T-helper 2 cell (primary cell): ENCODE measurements around the gene HSPA1B.
A peak's percentile ranks its signal among the peaks of the same experiment; 100 is the strongest.
"Not testable (repeated sequence)": the region's sequence is repeated elsewhere in the genome, so short reads cannot be mapped to it uniquely, and the experiment has no call there.

Experiments used
- DNase-seq, 5 experiments: peaks; one replicate each; pipeline versions ENCODE4 v3.0.0 to v3.0.0-alpha.2; 2012 to 2022

The HSPA1B gene

GRCh38 chr6:31829633-31830283 is 2.2 kb downstream of the HSPA1B start:
- peak in 1 of 5 experiments; percentile 71 for DNase-seq

DNA sequence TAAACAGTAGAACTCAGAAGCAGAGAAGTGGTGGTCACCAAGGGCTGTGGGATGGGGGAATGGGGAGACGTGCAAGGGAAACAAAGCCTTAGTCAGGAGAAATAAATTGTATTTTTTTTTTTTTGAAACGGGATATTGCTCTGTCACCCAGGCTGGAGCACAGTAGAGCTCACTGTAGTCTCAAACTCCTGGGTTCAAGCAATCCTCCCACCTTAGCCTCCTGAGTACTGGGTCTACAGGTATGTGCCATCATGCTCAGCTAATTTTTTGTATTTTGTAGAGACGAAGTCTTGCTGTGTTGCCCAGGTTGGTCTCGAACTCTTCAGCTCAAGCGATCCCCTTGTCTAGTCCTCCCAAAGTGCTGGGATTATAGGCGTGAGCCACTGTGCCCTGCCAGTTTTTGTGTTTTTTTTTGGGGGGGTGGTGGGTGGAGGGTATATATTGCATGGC is 3.4 kb downstream of the HSPA1B start:
- DNase-seq = no peak

- DNase-seq = no peak
Observed at GRCh38 chr6:31831350-31832215, 4.0 kb downstream of the HSPA1B start.

DNA sequence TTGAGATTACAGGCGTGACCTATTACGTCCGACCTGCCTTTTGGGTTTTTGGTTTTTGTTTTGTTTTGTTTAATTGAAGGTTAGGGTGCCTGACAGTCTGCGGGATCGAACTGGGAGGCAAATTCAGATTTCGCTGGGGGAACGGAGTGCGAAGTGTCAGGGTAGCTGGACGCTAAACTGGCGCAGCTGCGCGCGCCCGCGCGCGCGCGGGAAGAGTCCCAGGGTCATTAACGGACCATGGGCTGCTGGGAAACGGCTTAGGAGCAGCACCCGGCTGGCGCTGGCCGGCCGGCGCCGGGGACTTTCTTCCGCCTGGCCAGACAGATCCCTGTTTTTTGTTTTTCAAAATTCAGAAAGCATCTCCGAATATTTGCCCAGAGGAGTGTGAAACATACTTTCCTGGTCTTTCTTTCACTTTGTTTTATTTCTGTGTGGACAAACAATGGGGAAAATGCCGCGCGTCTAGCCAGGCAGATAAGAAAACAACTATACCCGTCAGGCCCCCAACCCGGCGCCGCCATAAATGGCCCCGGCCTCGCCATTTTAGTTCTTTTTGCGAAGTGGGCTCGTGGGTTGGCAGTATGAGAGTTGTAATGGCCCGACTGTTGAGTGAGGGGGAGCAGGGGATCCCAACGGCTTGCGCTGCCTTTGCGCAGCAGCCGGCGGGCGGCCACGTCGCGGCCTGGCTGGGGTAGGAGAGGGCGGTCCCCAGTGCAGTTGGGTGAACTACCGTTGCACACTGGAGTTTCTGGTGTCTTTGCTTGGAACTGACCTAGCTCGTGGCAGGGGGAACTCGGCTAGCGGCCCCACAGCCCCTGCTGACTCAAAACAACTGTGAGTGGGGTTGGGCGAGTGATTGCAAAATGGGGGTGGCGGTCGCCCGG is 7.1 kb downstream of the HSPA1B start:
- DNase-seq = peak; percentile 51 to 82 (median 69)

DNA sequence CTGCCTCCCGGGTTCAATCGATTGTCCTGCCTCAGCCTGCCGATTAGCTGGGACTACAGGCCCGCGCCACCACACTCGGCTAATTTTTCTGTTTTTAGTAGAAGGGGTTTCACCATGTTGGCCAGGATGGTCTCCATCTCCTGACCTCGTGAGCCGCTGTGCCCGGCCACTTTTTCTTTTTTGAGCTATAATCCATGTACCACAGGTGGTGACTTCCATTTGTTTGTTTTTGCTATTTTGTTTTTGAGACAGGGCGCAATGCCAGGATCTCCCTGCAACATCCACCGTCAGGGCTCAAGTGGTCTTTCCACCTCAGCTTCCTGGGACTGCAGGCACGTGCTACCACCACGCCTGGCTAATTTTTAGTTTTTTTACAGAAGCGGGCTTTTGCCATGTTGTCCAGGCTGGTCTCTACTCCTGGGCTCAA is 8.5 kb downstream of the HSPA1B start:
- no peak for DNase-seq

- DNase-seq = peak in 1 of 5 experiments; percentile 47
Observed at GRCh38 chr6:31836474-31837368, 9.2 kb downstream of the HSPA1B start.

GRCh38 chr6:31837369-31838113 is 10.0 kb downstream of the HSPA1B start:
- DNase-seq = no peak

- DNase-seq = not testable (repeated sequence)
Observed at GRCh38 chr6:31838114-31838553, 10.6 kb downstream of the HSPA1B start.

- DNase-seq = no peak
Observed at GRCh38 chr6:31838968-31839367, 11.4 kb downstream of the HSPA1B start.

GRCh38 chr6:31839779-31840126 is 12.2 kb downstream of the HSPA1B start:
- DNase-seq = not testable (repeated sequence)

DNA sequence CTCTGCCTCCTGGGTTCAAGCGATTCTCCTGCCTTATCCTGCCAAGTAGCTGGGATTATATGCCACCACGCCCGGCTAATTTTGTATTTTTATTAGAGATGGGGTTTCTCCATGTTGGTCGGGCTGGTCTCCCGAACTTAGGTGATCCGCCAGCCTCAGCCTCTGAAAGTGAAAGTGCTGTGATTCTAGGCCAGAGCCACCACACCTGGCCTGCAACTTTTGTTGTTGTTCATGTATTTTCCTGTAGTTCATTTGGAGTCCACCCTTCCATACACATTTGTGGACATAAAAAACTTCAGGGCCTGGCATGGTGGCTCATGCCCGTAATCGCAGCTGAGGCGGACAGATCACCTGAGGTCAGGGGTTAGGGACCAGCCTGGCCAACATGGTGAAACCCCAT is 14.5 kb downstream of the HSPA1B start:
- DNase-seq = no peak

- DNase-seq = no peak
Observed at GRCh38 chr6:31844507-31844906, 17.0 kb downstream of the HSPA1B start.

- no peak for DNase-seq
Observed at GRCh38 chr6:31847276-31847978, 19.9 kb downstream of the HSPA1B start.

DNA sequence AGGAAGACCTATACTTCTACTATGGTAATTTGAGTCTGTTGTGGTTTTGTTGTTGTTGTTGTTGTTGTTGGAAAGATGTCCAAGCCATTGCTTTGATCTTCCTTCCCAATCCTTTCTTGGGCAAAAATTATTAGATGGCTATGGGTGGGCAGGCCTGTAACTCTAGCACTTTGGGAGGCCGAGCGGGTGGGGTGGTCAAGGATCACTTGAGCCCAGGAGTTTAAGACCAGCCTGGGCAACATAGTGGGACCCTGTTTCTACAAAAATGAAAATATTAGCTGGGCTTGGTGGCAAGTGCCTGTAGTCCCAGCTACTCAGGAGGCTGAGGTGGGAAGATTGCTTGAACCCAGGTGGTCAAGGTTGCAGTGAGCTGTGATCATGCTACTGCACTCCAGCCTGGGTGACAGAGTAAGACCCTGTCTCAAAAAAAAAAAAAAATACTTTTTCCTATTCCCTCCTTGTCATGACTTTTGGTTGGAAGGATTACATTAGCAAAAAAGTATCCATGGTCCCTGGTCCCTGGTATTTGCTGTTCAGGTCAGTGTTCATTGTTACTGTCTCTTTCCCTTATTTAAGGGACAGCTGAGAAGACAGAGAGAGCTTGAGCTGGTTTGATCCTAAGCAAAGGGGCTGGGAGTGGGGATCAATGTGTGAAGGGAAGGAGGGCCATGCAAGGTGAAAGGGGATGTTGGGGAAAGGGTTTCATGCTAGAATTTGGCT is 23.4 kb downstream of the HSPA1B start:
- DNase-seq = no peak

- DNase-seq = no peak
Observed at GRCh38 chr6:31851485-31851832, 23.9 kb downstream of the HSPA1B start.

DNA sequence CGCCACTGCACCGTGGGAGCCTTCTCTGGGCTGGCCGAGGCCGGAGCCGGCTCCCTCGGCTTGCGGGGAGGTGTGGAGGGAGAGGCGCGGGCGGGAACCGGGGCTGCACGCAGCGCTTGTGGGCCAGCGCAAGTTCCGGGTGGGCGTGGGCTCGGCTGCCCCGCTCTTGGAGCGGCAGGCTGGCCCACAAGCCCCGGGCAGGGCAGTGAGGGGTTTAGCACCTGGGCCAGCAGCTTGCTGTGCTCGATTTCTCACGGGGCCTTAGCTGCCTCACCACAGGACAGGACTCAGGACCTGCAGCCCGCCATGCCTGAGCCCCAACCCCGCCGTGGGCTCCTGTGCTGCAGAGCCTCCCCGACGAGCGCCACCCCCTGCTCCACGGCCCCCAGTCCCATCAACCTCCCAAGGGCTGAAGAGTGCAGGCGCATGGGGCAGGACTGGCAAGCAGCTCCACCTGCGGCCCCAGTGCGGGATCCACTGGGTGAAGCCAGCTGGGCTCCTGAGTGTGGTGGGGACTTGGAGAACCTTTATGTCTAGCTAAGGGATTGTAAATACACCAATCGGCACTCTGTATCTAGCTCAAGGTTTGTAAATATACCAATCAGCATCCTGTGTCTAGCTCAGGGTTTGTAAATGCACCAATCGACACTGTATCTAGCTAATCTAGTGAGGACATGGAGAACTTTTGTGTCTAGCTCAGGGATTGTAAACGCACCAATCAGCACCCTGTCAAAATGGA is 24.6 kb downstream of the HSPA1B start:
- DNase-seq = not testable (repeated sequence)

DNA sequence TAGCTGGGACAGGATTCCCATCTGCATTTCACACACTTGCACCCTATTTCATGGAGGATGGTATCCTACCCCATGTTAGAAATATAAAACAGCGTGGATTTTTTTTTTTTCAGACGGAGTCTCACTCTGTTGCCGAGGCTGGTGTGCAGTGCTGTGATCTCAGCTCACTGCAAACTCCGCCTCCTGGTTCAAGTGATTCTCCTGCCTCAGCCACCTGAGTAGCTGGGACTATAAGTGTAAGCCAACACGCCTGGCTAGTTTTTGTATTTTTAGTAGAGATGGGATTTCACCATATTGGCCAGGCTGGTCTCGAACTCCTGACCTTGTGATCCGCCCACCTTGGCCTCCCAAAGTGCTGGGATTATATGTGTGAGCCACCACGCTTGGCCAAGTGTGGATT is 30.2 kb downstream of the HSPA1B start:
- not testable (repeated sequence) for DNase-seq

DNA sequence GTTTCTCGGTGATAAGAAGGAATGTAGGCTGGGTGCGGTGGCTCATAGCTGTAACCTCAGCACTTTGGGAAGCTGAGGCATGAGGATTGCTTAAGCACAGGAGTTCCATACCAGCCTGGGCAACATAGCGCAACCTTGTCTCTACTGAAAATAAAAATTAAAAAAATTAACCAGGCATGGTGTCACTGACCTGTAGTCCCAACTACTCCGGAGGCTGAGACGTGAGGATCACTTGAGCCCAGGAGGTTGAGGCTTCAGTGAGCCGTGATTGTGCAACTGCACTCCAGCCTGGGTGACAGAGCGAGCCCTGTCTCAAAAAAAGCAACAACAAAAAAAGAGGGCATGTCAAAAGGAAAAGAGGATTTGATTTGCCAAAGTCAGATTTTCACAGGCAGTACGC is 31.2 kb downstream of the HSPA1B start:
- DNase-seq = no peak

- no peak for DNase-seq
Observed at GRCh38 chr6:31859923-31860322, 32.4 kb downstream of the HSPA1B start.
